ENCODE results near the gene MDFI.

- TF ChIP-seq POLR2A (IDR thresholded peaks at IDR 0.05; ENCODE audit: low read length) (no peak), GATA1 (IDR thresholded peaks at IDR 0.05; ENCODE audit: low read depth, low read length) (no peak)
These were observed 4.1 kb downstream of the MDFI start for GRCh38 chr6:41642090-41642959.
